ENCODE results near the gene OSTM1.

DNA sequence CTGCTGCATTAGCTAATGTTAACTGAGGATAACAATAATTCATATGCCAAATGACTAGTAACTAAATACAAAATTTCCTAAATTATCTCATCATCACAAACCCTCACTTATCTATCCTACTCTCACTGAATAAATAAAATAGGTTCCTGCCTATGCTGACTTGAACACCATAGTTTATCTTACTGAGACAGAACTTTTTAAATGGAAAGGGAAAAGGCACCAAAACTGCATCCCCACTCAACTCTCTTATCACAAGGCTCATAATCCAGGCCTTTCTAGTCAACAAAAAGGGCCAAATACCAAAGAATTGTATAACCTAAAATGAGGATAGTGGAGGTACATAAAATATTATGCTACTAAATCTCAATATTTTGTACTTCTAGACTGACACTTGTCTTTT is 23.1 kb downstream of the OSTM1 start:
- no peak for TF ChIP-seq POLR2AphosphoS5 (IDR thresholded peaks at IDR 0.05; ENCODE audit: low read depth)
- TF ChIP-seq, protein P1, sequence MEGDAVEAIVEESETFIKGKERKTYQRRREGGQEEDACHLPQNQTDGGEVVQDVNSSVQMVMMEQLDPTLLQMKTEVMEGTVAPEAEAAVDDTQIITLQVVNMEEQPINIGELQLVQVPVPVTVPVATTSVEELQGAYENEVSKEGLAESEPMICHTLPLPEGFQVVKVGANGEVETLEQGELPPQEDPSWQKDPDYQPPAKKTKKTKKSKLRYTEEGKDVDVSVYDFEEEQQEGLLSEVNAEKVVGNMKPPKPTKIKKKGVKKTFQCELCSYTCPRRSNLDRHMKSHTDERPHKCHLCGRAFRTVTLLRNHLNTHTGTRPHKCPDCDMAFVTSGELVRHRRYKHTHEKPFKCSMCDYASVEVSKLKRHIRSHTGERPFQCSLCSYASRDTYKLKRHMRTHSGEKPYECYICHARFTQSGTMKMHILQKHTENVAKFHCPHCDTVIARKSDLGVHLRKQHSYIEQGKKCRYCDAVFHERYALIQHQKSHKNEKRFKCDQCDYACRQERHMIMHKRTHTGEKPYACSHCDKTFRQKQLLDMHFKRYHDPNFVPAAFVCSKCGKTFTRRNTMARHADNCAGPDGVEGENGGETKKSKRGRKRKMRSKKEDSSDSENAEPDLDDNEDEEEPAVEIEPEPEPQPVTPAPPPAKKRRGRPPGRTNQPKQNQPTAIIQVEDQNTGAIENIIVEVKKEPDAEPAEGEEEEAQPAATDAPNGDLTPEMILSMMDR (conservative IDR thresholded peaks at IDR 0.05; ENCODE audit: low read depth in 2 of 2) = no peak
- no peak for TF ChIP-seq EZH2 (IDR thresholded peaks at IDR 0.05; ENCODE audit: low read depth, unreplicated experiment)
- no peak for TF ChIP-seq ZNF462 (CRISPR knock-in tag; IDR thresholded peaks at IDR 0.05)
- TF ChIP-seq, protein P2, sequence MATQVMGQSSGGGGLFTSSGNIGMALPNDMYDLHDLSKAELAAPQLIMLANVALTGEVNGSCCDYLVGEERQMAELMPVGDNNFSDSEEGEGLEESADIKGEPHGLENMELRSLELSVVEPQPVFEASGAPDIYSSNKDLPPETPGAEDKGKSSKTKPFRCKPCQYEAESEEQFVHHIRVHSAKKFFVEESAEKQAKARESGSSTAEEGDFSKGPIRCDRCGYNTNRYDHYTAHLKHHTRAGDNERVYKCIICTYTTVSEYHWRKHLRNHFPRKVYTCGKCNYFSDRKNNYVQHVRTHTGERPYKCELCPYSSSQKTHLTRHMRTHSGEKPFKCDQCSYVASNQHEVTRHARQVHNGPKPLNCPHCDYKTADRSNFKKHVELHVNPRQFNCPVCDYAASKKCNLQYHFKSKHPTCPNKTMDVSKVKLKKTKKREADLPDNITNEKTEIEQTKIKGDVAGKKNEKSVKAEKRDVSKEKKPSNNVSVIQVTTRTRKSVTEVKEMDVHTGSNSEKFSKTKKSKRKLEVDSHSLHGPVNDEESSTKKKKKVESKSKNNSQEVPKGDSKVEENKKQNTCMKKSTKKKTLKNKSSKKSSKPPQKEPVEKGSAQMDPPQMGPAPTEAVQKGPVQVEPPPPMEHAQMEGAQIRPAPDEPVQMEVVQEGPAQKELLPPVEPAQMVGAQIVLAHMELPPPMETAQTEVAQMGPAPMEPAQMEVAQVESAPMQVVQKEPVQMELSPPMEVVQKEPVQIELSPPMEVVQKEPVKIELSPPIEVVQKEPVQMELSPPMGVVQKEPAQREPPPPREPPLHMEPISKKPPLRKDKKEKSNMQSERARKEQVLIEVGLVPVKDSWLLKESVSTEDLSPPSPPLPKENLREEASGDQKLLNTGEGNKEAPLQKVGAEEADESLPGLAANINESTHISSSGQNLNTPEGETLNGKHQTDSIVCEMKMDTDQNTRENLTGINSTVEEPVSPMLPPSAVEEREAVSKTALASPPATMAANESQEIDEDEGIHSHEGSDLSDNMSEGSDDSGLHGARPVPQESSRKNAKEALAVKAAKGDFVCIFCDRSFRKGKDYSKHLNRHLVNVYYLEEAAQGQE (IDR thresholded peaks at IDR 0.05; ENCODE audit: unreplicated experiment) = no peak
- TF ChIP-seq NANOG (IDR thresholded peaks at IDR 0.05; ENCODE audit: borderline replicate concordance) = no peak
- TF ChIP-seq EZH2phosphoT487 (IDR thresholded peaks at IDR 0.05; ENCODE audit: unreplicated experiment) = no peak
- TF ChIP-seq CREB1 (CRISPR knock-in tag; IDR thresholded peaks at IDR 0.05; ENCODE audit: low read depth) = no peak
- no peak for TF ChIP-seq ZNF114 (CRISPR knock-in tag; IDR thresholded peaks at IDR 0.05)
- TF ChIP-seq JUNB (IDR thresholded peaks at IDR 0.05; ENCODE audit: unreplicated experiment) = no peak
- TF ChIP-seq, protein P3, sequence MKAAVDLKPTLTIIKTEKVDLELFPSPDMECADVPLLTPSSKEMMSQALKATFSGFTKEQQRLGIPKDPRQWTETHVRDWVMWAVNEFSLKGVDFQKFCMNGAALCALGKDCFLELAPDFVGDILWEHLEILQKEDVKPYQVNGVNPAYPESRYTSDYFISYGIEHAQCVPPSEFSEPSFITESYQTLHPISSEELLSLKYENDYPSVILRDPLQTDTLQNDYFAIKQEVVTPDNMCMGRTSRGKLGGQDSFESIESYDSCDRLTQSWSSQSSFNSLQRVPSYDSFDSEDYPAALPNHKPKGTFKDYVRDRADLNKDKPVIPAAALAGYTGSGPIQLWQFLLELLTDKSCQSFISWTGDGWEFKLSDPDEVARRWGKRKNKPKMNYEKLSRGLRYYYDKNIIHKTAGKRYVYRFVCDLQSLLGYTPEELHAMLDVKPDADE (IDR thresholded peaks at IDR 0.05) = no peak
- TF ChIP-seq STAT1 (IDR thresholded peaks at IDR 0.05; ENCODE audit: unreplicated experiment) = no peak

Data from GM23338 (cell line).